HCT116 (cell line): Measurements from ENCODE around the gene PTDSS2. TPM values are rescaled to one million over a fixed set of nuclear protein-coding genes. Genes with fewer than 3 reads are reported as not detected.
A peak's percentile ranks its signal among the peaks of the same experiment; 100 is the strongest.

Experiments
- CEBPB ChIP-seq: IDR thresholded peaks from 2 replicates; pipeline ENCODE4 v1.6.1; 2012; ENCODE audit warnings: low read depth
- ELF1 ChIP-seq: IDR thresholded peaks from 2 replicates; pipeline ENCODE4 v1.6.1; 2012; ENCODE audit warnings: low read depth, borderline replicate concordance
- EZH2 ChIP-seq: fragments of 200-600 bp; sonication (generic); IDR thresholded peaks from 2 replicates; pipeline ENCODE4 v1.6.1; 2017; ENCODE audit warnings: antibody characterized with exemption, mixed run types
- POLR2A ChIP-seq: IDR thresholded peaks from 2 replicates; pipeline ENCODE4 v1.7.0; 2011; ENCODE audit warnings: borderline replicate concordance; ENCODE audit not compliant: insufficient read depth, insufficient read length; ENCODE audit errors: extremely low read depth
- RAD21 ChIP-seq: IDR thresholded peaks from 2 replicates; pipeline ENCODE4 v1.6.1; 2012; ENCODE audit warnings: low read depth, mild to moderate bottlenecking
- REST ChIP-seq: IDR thresholded peaks from 2 replicates; pipeline ENCODE4 v1.6.1; 2012; ENCODE audit warnings: low read depth
- SIN3A ChIP-seq: IDR thresholded peaks from 2 replicates; pipeline ENCODE4 v1.6.1; 2012; ENCODE audit warnings: low read depth
- SRF ChIP-seq: IDR thresholded peaks from 2 replicates; pipeline ENCODE4 v1.6.1; 2012; ENCODE audit warnings: low read depth
- YY1 ChIP-seq: IDR thresholded peaks from 2 replicates; pipeline ENCODE4 v1.6.1; 2011; ENCODE audit warnings: low read length, low read depth, moderate library complexity, mild to moderate bottlenecking; ENCODE audit not compliant: insufficient replicate concordance; ENCODE audit errors: extremely low read depth
- ZFX ChIP-seq: fragments of 450-650 bp; IDR thresholded peaks from 2 replicates; pipeline ENCODE4 v1.6.1; 2017
- total RNA-seq: library from RNA; stranded (reverse); gene quantifications from one replicate; pipeline ENCODE4 v1.2.1, GENCODE V29; 2021; ENCODE audit not compliant: unreplicated experiment
- TF ChIP-seq, protein P1 (sequence below), 3 experiments: fragments of 200-600 bp in 1 of 3; sonication (generic) in 1 of 3; IDR thresholded peaks in 2 of 3; conservative IDR thresholded peaks in 1 of 3; 2 replicates each; pipeline ENCODE4 v1.5.1; 2012 to 2017; ENCODE audit warnings: low read depth in 2 of 3, low read length in 2 of 3, antibody characterized with exemption in 1 of 3, borderline replicate concordance in 1 of 3, control low read depth in 1 of 3, mild to moderate bottlenecking in 1 of 3, mixed read lengths in 1 of 3, mixed run types in 1 of 3, moderate library complexity in 1 of 3; ENCODE audit not compliant: insufficient read depth in 1 of 3
- TF ChIP-seq, protein P2 (sequence below): IDR thresholded peaks from 2 replicates; pipeline ENCODE4 v1.6.1; 2012
- TF ChIP-seq, protein P3 (sequence below): IDR thresholded peaks from 2 replicates; pipeline ENCODE4 v1.6.1; 2012

The PTDSS2 gene
- total RNA-seq, 1 experiment from 2014 or later = 40.1 TPM

DNA sequence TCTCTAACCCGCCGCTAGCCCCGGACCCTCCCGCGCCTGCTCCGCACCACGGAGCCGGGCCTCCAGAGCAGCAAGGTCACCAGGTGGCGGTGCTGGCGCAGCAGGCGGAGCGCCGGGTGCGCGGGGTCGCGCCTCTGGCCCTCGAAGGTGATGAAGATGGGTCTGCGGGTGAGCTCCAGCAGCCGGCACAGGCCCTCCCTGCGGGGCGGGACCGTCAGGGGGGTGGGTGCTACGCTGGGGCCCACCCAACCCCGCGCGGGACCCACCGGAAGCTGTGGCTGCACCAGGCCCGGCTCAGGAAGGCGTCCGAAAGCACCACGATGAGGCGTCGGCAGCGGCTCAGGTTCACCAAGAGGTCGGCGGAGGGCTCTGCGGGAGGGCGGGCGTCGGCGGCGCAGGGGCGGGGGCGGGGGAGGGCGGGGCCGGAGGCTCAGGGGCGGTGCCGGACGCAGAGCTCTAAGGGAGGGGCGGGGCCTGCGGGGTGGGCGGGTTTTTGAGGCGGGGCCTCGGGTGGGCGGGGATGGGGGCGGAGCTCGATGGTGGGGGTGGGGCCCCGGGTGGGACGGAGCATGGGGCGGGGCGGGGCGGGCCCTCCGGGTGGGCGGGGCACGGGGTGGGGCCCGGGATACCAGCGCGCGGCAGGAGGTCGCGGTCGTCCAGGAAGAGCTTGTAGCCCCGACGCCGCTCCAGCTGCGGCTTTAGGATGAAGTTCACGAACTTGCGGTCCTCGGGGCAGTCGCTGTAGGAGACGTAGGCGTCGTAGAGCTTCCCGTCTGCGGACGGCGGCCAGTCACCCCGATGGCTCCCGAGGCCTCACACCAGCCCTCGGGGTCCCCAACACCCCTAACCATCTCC, 43.1 kb upstream of the PTDSS2 start (continued):
- TF ChIP-seq, protein P1, sequence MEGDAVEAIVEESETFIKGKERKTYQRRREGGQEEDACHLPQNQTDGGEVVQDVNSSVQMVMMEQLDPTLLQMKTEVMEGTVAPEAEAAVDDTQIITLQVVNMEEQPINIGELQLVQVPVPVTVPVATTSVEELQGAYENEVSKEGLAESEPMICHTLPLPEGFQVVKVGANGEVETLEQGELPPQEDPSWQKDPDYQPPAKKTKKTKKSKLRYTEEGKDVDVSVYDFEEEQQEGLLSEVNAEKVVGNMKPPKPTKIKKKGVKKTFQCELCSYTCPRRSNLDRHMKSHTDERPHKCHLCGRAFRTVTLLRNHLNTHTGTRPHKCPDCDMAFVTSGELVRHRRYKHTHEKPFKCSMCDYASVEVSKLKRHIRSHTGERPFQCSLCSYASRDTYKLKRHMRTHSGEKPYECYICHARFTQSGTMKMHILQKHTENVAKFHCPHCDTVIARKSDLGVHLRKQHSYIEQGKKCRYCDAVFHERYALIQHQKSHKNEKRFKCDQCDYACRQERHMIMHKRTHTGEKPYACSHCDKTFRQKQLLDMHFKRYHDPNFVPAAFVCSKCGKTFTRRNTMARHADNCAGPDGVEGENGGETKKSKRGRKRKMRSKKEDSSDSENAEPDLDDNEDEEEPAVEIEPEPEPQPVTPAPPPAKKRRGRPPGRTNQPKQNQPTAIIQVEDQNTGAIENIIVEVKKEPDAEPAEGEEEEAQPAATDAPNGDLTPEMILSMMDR (IDR thresholded peaks at IDR 0.05 in 2 of 3, conservative IDR thresholded peaks at IDR 0.05 in 1 of 3; ENCODE audit: borderline replicate concordance in 1 of 3, insufficient read depth in 1 of 3, low read depth in 2 of 3, low read length in 2 of 3) = peak in 1 of 3 experiments; percentile 32; a peak in 2 of 6 replicates
- TF ChIP-seq, protein P2, sequence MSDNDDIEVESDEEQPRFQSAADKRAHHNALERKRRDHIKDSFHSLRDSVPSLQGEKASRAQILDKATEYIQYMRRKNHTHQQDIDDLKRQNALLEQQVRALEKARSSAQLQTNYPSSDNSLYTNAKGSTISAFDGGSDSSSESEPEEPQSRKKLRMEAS = peak; percentile 68
- no peak for TF ChIP-seq EZH2
- TF ChIP-seq, protein P3, sequence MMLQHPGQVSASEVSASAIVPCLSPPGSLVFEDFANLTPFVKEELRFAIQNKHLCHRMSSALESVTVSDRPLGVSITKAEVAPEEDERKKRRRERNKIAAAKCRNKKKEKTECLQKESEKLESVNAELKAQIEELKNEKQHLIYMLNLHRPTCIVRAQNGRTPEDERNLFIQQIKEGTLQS = no peak
- no peak for TF ChIP-seq SIN3A
- TF ChIP-seq POLR2A = peak; percentile 47
- no peak for TF ChIP-seq CEBPB
- TF ChIP-seq SRF = no peak
- TF ChIP-seq REST = no peak
- no peak; the same call in 1 of the 2 replicates for TF ChIP-seq RAD21
- TF ChIP-seq ELF1 = no peak
- peak; percentile 24 for TF ChIP-seq YY1
- TF ChIP-seq ZFX = peak; percentile 34; the same call in 1 of the 2 replicates
- TF ChIP-seq, all 23 proteins: peak for 6
